Hepatic stellate cell (primary cell): Measurements from ENCODE around the gene CPLANE1.
"Not testable (repeated sequence)": the region's sequence is repeated elsewhere in the genome, so short reads cannot be mapped to it uniquely, and the experiment has no call there.

ENCODE experiments used
- DNase-seq: peaks from one replicate; pipeline ENCODE4 v3.0.0; 2011; ENCODE audit warnings: low spot score

CPLANE1 gene

DNA sequence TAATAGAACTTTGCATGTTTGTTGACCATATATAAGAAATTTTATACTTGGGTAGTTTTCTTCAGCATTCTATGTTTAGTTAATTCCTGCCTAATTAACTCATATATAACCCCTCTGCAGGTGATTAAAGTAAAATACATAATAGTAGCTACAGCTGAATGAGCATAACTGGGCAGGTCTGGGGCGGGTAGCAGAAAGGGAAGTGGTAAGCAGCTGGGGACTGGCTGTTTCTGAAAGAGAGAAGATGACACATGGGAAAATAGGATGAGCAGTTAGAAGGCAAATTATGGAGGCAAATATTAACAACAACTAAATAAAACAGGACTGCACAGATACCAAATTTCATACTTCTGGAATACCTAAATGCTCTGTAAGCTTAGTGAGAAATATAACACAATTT is 128.1 kb downstream of the CPLANE1 start:
- no peak for DNase-seq

DNA sequence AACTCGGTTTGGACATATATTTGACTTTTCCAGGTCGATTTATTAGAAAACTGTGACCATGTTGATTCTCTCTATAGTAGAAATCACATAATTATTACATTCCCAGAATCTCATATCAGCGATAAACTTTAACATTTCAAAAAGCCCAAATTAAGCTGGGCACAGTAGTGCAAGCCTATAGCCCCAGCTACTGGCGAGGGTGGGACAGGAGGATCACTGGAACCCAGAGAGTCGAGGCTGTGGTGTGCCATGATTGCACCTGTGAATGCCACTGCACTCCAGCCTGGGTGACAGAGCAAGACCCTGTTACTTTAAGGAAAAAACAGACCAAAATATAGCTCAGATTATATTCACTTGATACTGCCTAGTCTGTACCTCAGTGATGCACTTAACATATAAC is 128.9 kb downstream of the CPLANE1 start:
- DNase-seq: no peak

DNA sequence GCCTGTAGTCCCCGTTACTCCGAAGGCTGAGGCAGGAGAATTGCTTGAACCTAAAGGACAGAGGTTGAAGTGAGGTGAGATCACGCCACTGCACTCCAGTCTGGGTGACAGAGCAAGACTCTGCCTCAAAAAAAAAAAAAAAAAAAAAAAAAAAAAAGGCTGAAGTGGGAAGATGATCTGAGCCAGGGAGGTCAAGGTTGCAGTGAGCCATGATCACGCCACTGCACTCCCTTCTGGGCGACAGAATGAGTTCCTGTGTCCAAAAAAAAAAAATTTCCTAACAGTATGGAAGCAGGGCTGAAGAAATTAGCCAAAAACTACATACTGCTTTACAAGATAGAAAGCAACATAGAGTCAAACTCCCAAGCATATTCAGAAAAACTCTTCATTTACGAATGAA is 132.8 kb downstream of the CPLANE1 start:
- DNase-seq: no peak

DNA sequence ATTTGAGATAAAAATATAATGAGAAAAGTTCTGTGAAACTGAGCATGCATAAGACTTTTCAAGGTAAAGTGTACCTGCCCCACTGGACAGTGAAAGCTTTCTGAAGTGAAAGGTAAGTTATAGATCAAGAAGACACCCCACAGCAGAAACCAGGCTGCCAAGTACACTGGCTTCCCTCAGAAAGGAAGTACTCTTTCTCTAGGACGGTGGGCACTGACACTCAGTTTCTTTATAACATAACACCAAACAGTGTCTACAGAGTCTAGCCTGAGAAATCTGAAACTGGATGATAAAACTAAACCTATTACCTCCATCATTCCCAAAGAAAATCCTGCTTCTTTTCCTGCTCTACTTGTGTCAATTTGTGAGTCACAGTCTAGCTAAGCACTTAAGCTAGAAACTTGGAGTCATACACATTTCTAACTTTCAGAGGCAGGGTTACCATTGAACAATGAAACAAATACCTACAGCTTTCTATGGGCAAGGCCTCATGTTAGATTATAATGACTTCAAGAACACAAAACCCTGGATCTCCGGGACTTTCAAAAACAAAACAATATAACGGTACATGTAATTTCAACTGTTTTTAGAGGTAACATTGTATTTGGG is 136.7 kb downstream of the CPLANE1 start:
- no peak for DNase-seq

DNA sequence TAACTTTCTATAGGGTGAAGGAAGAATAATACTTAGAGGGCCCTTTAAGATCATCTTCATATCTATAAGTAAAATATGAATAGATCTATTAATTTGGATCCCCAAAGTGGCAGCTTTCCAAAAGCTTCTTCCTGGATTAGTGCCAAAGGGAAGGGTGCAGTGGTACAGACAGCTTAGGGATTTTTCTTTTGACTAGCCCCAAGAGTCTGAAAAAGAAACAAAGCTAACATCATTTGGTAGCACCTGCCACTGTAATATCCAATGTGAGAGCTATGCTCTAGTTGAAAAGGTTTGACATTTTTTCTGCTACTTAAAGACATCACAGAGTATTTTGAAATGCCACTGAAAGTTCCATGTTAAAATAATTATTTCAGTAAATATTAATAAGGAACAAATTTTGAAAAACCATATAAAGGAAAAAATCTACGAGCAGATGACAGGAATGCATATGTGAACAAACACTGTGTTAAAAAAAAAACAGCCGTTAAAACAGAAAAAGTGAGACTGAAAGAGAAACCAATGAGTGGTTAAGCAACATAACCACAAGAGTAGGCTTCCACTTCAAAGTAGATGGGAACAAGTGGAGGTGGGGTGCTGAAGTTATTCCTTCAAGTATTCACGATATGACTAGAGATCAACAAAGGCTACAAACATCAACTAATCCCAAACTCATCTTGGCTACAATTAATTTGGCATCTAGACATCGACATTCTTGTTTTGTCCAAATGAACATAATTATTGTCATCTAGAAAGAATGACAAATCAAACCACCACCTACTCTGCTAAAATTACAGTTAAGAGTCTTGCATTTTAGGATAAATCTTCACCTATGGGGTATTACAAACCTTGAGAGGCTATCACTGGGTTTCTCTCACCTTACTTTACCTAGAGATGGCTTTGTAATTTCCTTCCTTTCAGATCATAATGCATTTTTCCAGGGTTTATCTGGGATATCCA is 137.5 kb downstream of the CPLANE1 start:
- no peak for DNase-seq

DNA sequence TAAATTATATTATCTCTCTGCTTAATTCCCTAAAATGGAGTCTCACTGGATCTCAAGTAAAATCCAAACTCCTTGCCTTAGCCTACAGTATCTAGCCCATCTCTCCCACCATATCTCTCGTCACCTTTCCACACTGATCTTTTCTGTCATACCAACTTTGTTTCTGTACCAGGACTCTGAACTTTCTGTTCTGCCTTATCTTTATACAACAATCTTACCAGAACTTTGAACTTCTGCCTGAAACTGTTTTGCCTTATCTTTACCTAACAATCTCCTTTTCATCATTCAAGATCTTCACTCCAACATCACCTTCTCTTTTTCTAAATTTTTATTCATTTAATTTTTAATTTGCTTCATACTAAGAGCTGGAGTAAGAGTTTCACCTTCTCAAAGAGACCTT is 139.0 kb downstream of the CPLANE1 start:
- DNase-seq: no peak

DNA sequence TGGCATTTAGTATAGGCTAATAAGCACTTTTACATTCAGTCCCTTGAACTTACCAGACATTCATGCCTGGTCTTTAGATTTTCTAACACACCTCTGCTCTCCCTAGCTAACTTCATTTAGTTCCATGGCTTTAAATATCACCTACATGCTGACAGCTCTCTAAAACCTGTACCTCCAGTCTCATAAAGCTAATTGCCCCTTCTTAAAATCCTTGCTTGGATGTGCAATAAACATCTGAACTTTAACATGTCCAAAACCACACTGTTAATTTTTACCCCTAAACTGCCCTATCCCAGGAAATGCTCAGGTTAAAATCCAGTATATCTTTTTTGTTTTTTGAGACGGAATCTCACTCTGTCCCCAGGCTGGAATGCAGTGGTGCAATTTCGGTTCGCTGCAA is 139.8 kb downstream of the CPLANE1 start:
- no peak for DNase-seq

DNA sequence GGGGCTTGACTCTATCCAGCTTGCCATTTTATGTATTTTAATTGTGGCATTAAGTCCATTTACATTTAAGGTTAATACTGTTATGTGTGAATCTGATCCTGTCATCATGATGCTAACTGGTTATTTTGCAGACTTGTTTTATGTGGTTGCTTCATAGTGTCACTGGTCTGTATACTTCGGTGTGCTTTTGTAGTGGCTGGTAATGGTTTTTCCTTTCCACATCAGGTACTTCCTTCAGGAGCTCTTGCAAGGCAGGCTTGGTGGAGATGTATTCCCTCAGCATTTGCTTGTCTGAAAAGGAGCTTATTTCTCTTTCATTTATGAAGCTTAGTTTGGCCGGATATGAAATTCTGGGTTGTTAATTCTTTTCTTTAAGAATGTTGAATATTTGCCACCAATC is 145.9 kb downstream of the CPLANE1 start:
- no peak for DNase-seq

DNA sequence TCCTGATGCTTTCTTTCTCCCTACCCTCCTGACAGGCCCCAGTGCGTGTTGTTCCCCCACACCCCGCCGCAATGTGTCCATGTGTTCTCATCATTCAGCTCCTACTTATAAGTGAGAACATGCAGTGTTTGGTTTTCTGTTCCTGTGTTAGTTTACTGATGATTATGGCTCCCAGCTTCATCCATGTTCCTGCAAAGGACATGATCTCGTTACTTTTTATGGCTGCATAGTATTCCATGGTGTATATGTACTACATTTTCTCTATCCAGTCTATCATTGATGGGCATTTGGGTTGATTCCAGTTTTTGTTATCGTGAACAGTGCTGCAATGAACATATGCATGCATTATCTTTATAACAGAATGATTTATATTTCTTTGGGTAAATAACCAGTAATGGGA is 149.9 kb downstream of the CPLANE1 start:
- not testable (repeated sequence) for DNase-seq

DNA sequence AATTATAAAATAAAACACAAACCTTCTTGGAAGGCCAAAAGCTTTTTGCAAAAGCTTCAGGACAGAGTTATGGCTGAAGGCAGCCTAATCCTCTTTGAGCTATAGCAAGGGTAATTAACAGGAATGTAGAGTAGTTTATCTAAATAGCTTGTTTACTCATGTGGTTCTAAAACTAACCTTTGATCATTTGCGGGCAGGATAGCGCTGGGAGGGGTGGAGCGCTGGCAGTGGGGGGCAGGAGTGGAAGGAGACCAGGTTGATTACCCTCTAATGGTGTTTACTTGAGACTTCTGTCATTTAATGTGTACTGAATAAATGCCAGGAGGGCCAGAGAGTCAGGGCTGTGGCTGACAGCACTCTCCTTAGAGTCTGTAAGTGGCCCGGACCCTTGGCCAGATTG is 155.4 kb downstream of the CPLANE1 start:
- not testable (repeated sequence) for DNase-seq

DNA sequence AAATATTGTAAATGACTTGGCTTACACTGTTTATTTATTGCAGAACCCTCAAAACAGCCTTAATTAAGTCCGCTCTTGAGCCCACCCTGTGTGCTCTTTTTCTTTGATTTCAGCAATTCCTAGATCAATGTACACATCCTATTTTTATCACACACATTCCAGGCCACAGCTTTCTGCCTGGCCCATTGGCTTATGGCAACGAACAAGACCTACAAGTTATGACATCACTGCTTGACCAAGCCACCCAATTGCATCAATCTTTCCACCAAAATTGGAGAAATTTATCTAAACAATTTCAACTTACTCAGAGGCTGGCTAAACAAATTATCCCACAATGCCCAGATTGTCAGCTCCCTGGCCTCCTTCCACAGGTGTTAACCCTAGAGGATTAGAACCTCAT is 158.4 kb downstream of the CPLANE1 start:
- DNase-seq: no peak

DNA sequence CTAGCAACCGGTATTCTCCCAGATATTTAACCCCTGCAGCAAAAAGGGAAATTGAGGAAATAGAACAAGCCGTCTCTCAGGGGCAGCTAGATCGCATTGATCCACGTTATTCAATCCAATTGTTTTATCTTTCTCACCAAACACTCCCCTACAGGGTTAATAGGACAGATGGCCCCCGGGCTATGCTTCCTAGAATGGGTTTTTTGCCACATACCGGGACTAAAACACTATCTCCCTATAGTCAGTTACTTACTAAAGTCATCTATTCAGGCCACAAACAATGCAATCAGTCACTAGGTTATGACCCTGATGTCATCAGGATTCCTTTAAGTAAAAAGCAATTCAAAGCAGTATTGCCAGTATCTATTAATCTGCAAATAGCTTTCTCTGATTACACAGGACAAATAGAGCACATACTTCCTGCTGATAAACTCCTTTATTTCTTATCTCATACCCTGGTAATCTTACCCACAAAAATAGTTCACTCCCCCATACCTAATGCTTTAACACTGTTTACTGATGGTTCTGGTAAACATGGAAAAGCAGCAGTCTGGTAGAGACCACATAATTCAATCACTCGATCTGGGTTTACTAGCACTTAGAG is 159.0 kb downstream of the CPLANE1 start:
- DNase-seq: no peak

DNA sequence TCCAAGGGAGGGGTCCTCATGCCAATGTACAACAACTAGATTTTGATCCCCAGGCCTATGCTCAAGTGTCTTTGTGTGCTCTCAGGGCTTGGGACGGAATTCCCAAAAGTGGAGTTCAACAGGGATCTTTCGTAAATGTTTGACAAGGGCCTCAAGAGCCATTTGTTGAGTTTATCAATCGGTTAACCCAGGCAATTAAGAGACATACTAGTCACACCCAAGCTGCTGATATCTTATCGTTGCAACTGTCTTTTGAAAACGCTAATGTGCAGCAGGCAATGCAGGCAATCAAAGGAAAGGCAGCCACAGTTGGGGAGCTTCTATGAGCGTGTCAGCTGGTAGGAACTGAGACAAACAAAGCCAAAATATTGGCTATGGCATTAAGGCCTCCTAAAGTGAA is 161.2 kb downstream of the CPLANE1 start:
- no peak for DNase-seq

DNA sequence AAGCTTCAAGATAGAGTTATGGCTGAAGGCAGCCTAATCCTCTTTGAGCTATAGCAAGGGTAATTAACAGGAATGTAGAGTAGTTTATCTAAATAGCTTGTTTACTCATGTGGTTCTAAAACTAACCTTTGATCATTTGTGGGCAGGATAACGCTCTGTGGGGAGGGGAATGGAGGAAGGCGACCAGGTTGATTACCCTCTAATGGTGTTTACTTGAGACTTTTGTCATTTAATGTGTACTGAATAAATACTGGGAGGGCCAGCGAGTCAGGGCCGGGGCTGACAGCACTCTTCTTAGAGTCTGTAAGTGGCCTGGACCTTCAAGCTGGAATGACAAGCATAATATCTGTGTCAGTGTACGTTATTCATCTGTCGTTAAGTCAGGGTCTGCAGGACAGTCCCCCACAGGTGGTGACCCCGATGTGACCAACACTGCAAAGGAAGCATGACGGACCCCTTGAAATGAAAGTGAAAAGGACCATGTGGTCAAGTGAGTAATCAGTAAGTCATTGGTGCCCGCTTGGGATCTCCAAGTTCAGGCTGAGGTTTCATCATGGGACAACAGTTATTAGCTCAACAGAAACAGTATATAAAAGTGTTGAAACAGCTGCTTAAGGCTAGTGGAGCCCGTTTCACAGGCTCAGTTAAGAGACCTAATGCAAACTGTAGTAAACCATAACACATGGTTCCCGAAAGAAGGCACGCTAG is 162.6 kb downstream of the CPLANE1 start:
- DNase-seq: no peak

DNA sequence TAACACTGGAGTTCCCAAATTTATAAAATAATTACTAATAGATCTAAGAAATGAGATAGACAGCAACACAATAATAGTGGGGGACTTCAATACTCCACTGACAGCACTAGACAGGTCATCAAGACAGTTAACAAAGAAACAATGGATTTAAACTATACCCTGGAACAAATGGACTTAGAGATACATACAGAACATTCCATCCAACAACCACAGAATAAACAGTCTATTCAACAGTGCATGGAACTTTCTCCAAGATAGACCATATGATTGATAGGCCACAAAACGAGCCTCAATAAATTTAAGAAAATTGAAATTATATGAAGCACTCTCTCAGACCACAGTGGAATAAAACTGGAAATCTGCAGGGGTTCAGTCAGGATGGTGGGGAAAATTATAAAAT is 163.2 kb downstream of the CPLANE1 start:
- DNase-seq: not testable (repeated sequence)

DNA sequence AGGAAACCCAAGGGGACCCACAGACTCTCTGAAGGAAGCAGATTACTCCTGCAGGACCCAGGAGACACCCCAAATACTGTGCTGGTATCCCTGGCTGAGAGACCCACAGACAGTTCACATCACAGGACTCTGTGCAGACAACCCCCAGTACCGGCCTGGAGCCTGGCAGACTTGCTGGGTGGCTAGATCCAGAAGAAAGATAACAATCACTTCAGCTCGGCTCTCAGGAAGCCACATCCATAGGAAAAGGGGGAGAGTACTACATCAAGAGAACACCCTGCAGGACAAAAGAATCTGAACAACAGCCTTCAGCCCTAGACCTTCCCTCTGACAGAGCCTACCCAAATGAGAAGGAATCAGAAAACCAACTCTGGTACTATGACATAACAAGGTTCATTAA is 166.2 kb downstream of the CPLANE1 start:
- DNase-seq: not testable (repeated sequence)

DNA sequence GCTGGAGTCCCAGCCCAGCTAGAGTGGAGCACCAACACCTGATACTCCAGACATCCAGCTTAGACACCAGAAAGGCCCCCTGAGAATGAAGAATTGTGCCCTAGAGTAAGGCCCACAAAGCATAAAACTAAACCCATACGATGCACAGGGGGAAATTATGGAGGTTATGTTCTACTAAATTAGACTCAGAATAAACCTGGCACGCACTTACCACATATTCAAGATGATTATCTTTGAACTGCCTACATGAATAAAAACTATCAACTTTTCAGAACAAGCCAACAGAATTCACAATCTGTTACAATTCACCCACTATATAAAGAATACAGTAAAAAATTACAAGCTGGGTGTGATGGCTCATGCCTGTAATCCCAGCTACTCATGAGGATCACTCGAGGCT is 168.5 kb downstream of the CPLANE1 start:
- no peak for DNase-seq

DNA sequence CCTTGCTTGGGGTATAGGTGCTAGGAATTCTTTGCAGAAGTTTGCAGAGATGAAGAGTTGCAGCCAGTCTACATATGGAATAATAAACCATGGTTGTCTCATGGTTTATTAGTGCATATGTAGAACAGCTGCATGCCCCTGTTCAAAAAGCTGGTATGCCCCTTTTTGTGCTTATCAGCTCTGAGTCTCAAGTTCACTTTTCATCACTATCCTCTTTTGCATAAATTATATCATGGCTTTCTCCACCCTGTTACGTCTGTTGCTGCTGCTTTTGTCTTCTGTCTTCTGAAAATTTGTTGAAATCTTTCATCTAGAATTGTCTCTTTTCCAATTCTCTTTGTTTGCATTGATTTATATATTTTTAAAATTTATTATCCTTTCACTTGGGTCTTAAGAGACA is 172.0 kb downstream of the CPLANE1 start:
- DNase-seq: no peak

DNA sequence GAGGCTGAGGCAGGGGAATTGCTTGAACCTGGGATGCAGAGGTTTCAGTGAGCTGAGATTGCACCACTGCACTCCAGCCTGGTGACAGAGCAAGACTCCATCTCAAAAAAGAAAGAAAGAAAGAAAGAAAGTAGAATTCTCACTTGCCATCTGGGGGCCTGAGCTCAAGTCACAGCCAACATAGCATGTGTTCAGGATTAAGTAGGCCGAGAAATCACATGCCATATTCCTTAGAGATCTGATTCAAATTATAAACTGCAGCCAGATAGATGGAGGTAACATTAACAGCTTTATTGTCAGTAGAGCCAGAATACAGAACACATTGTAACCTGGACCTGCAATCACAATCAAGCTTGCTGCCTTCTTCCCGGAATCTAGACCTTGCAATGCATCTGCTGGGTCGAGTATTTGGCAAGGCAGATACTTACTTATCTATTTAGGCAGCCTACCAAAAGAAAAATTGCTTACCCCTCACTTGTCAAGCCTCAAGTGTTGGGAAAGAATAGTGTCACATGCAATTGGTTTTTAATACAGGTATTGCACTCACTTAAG is 173.7 kb downstream of the CPLANE1 start:
- no peak for DNase-seq

DNA sequence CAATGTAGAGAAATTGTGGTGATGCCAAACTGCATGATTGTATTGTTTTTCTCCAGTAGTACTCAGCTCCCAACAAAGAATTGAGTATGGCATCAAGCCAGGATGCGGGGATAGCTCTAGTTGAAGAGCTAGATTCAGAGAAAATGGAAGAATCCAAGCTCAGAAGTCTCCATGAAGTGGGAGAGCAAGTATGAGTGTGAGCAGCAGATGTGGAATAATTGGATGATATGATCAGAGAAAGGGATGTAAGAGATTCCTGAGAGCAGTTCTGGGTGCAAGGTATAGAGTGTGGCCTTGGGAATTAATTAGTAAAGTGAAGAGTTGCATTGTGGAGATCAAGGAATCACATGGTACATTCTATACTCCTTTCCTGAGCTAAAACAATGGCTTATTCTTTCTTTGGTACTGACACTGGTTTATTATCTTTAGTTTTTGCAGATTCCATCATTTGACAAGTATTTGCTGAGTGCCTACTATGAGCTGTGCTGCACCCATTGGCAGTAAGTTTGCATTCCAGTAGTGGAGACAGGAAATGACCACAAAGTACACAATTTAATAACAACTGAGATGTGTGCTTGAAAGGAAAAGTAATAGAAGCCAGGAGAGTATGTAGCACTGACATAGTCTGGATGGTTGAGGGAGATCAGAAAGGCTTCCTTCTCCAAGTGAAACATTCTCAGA is 177.1 kb downstream of the CPLANE1 start:
- DNase-seq: peak; percentile 17

DNA sequence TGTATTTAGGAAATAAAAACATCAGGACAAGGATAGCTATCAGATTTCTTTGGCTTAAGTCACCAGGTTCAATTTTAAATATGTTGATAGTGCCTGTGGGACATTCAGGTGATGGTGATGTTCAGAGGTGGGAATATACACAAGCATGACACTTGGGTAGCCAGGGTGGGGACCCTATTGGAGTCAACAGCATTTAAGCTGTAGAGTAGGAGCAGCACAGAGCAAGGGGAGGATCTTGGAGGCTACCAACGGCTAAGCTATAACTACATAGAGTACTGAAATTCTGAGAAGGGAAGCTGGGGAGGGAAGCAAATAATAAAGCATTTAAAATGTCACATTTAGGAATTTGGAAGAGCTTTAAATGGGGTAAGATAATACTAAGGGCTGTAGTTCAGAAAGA is 177.7 kb downstream of the CPLANE1 start:
- DNase-seq: no peak

DNA sequence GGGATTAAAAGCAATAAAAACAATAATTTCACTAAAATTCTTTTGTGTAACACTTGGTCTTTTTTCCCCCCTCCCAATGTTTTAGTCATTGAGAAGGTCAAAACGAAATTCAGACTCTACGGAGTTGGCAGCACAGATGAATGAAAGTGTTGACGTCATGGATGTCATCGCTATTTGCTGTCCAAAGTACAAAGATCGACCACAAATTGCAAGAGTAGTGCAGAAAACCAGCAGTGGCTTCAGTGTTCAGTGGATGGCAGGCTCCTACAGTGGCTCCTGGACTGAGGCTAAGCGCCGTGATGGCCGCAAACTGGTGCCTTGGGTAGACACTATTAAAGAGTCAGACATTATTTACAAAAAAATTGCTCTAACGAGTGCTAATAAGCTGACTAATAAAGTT is 184.7 kb downstream of the CPLANE1 start:
- no peak for DNase-seq
